GM18511 (cell line): ENCODE results near the gene LTB4R.

Source experiments
- ATAC-seq: cut with Tn5 transposase; IDR thresholded peaks from one replicate; pipeline ENCODE4 v1.9.1; 2021; ENCODE audit warnings: mild to moderate bottlenecking, moderate library complexity; ENCODE audit not compliant: unreplicated experiment

The LTB4R gene

DNA sequence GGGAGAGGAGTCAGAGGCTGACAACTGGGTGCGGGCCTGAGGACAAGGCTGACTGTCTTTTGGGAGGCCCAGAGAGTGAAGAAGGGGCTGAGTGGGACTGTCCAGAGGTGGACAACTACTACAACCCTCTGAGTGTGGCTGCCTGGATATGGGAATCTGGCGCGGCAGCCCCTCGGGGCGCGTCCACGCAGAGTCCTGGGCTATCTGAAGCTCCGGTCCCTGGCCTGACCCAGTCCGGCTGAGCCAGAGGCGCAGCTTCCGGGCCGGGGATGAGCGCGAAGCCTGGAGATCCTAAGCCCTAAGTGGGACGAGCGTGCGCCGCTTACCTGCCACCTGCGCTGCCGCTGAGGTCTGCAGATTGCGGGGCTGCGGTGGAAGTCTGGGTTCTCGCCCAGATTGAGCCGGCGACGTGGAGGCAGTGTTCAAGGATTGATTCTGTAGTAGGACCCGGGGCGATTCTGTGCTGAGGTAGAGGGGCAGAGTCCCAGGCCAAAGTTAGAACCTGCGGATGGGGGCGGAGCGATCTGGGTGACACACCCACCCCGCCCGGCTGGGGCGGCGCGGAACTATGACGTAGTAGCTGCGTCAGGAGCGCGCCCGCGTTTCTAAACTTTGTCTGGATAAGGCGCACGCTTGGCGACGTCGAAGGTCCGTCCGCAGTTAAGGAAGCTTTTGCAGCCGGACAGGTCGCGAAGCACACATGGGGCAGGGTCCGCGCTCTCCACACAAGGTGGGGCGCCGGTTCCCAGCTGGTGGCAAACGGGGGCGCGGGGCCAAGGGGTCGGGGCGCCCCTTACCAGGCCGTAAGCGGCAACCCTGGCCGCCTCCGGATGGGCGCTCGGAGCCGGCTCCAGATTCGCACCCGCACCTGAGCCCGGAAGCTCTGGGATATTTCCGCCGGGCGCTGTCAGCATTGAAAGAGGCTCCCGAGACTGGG, 11.8 kb upstream of the LTB4R start, which contains the start of the genes DHRS1 and NOP9:
Gene DHRS1 (minus strand): TSS at position 526 of the 937 bp plus-strand sequence. CDS start 674 bp downstream, outside the sequence.
Gene NOP9 (plus strand): TSS at position 596 of the 937 bp plus-strand sequence. CDS start 105 bp downstream, at position 701.
- peak; percentile 76 for ATAC-seq

DNA sequence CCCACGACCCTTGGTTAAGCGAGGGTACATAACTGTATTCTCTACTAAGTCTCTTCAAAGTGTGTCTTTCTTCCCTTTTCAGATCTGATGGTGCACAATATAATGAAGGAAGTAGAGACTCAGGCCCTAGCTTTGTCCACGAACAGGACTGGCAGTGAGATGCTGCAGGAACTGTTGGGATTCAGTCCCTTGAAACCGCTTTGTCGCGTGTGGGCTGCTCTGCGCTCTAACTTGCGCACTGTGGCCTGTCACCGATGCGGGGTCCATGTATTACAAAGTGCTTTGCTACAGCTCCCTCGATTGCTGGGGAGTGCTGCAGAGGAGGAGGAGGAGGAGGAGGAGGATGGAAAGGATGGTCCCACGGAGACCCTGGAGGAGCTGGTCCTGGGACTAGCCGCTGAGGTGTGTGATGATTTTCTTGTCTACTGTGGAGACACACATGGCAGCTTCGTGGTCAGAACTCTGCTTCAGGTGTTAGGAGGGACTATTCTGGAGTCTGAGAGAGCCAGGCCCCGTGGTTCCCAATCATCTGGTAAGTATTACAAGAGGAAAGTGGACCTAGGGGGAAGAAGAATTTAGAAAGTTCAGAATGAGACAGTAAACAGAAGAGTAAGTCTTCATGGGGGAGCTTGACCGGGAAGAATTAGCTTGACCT, 10.8 kb upstream of the LTB4R start:
- ATAC-seq, result no peak

DNA sequence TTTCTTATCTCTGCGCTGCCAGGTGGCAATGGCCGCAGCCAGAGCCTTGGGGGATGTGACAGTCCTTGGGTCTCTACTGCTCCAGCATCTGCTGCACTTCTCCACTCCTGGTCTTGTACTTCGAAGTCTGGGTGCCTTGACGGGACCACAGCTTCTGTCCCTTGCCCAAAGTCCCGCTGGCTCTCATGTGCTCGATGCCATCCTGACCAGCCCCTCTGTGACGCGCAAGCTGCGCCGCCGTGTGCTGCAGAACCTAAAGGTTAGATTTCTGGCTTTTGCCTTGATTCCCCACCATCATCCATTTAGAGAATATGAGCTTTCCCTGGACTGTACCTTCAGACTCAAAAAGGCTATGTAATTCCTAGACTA, 7.3 kb upstream of the LTB4R start:
- ATAC-seq, result no peak

DNA sequence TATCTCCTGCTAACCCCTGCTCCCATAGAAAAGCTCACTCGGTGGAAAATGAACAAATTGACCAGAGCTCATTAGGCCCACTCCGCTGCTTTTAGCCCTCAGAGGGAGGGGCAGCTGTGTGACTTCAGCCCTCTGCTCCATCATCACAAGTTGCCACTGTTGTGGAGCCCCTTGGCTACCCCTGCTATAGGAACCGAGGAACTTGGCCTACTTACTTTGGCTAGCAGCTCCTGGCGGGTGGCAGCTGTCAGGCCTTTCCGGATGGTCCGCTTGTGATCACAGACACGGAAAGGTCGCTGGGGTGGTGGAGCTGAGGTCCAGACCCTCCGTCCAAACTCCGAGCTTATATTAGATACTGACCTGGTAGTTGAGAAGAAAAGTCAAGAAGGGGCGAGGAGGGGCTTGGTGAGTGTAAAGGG, 4.1 kb upstream of the LTB4R start:
- ATAC-seq, result no peak

DNA sequence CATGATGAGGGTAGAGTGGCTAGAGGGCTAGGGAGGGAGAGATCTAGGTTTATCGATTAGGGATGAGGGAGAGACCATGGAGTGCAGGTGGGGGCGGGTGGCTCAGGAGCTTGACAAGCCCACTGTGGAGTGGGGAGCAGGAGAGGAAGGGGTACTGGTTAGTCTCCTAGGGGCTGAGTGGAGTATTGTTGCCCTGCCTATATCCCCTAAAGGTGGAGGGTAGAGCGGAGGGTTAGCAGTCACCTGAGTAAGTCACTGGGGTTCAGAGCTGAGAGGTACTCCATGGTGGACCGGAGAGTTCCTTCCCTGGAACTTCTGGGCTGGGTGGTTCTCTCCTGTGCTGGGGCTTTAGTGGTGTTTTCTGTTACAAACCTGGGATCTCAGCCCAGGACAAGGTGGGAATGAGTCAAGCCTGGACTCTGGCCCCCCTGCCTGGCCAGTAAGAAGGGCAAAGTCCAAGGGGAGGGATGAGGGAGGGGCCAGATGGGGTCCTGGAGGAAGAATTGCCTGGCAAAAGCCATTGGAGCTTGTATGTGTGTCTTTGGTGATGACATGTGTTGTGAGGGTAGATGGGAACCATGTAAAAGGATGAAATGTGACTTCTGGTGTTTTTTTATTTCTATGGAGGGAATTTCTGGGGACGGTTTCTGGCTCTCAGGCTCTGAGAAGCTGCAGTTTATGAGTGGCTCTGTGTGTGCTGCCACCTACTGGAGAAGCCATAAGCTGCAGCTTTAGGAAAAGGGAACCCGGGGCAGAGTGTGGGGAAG, 3.5 kb upstream of the LTB4R start, which contains the start of gene CIDEB:
Gene CIDEB (minus strand): TSS at position 403 of the 767 bp plus-strand sequence. CDS start 119 bp downstream, at position 284.
- ATAC-seq, result no peak

DNA sequence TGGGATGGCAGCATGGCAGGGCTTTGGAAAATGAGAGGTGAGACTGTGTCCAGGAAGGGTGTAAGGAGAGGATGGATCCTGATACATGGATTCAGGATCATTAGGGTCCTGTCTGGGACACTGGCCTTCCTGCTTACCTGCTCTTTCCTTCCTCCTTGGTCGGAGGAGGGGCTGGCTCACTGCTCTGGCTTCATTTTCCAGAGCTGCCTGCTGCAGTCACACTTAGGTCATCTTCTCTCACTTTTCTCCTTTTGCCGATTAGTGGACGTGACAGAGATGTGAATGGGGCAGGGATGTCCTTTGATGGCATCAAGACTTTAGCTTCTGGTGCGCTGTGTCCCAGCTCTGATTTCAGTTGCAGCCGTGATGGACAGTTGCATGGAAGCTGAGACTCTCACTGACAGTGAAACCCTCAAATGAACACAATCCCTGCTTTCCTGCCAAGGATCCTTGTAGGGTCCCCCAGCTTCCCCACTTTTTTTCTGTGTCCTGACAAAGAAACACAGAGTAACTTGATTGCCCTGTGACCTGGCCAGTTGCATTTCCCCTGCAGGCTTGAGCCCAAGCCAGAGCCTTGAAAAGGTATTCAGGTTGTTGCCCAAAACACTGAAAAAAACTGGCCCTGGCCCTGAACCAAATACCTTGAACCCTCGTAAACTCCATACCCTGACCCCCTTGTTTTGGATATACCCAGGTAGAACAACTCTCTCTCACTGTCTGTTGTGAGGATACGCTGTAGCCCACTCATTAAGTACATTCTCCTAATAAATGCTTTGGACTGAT, 2.8 kb upstream of the LTB4R start:
- no peak for ATAC-seq

DNA sequence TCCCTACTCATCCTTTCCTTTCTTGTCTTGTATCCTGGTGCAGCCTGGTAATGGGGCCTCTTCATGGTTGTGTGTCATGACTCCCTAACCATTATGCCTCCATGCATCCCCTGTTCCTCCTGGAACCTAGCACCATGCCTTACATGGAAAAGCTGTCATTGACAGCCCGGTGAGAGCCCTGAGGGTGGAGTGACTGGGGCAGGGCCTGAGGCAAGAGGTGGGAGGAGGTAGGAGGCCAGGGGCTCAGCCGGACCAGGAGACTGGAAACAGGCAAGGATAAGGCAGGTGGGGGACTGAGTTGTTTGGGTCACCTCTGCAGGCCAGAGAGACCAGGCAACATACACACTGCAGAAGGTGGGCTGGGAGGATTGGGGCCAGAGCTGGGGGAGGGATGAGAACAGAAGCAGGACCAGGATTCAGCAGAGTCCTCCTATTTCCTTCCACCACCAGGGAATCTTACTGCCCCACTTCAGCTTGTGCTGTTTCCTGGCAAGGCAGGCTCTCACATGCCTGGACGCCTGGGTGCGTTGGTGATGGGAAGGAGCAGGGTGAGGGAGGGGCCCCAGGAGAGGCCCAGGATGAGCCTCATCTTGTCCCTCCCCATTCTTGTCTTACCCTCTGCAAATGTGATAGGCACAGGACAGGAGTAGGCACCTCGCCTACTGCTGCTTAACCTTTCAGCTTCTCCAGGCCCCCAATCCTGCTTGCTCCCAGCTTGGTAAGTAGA, 1.6 kb upstream of the LTB4R start, which contains the start of gene LTB4R2:
Gene LTB4R2 (plus strand): TSS at position 603 of the 727 bp plus-strand sequence. CDS start 525 bp downstream, outside the sequence.
- ATAC-seq, result no peak

DNA sequence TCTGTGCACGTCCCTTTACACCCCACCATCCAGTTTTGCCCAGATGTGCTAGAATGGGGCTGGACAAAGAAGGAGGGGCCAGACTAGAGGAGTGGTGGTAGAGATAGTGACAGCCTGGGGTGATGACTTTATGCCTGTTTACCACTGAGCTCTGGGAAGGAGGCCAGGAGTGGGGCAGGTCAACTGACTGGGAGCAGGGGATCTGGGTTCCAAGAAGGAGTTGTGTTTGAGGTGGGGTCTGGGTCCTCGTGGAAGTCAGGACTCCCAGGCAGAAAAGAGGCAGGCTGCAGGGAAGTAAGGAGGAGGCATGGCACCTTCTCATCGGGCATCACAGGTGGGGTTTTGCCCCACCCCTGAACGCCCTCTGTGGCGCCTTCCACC, 1.0 kb upstream of the LTB4R start:
- no peak for ATAC-seq

DNA sequence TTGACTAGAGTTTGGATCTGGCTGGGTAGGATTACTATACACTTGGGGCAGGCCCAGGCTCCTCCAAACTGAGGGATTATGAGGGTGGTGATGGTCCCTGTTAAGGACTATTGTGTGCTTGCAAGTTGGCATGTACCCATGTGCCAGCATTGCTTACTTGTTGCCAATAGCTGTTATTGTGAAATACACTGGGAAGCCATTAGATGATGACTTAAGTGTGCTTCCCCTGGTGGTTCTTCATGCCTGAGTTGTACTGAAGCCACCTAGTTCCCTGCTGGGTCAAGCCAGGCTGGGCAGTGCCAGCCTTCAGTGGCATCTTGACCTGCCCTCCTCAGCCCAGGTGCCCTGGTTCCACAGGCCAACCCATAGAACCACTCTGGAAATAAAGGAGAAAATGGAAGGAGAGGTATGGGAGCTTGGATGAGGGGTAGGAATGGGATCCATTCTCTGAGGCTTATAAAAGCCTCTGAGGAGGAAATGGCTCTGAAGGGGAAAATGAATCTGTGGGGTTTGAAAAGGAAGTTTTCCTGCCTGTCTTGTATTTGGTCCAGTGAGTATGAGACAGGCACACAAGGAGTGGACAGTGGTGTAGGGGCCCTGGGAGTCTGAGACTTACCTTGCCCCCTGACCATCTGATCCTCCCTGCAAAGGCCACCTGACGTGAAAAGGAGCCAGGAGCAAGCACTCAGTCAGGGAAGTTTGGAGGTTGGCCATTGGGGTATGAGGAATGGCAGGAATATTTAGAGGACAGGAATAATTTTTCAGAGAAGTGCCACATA, 724 bp downstream of the LTB4R start:
- no peak for ATAC-seq

DNA sequence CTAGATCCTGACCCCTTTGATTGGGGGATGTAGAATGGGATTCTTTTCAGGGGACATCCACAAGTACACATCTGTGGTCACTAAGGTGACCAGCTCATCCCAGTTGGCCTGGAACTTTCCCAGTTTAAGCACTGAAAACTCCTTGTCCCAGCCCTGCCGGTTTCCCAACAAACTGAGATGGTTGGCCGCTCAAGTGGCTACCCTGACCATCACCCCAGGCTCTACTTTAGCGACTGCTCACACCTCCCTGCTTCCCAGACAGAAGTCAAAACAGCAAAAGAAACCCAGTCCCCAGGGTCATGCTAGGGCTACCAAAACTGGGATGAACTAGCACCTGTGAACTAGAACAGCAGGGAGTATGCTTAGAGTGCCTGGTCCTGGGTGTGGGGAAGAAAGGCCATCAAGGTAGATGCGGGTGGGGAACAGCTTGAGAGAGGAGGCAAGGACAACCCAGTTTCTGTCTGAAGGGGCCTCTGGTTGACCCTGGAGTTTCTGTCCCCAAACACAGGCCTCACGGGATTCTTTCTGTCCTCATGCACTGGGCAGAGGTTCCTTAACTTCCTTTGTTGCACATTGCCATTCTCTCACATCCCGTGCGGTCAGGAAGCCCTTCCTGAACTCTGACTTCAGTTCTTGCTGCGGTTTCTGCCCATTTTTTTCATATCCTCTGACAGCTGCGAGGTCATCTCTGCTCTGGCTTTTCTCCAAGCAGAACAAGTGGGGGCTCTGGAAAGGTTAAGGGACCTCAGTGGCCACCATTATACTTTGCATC, 1.6 kb downstream of the LTB4R start:
- no peak for ATAC-seq

DNA sequence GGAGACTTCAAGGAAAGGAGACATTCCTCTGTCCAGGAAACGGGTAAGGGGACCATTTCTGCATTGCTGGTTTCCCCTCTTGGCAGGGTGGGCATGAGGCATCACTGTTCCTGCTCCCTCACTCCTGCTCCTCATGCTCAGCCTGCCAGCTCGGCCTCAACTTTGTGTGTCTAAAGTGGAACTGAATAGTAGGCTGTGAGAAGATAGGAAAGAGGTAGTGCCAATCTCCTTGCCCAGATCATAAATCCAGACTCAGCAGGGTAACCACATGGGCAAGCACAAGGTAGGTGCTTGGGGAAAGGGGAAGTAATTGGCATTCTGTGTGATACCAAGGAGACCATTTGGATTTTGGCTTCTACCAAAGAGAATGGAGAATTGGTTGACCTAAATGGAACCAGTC, 2.6 kb downstream of the LTB4R start:
- ATAC-seq, result no peak

DNA sequence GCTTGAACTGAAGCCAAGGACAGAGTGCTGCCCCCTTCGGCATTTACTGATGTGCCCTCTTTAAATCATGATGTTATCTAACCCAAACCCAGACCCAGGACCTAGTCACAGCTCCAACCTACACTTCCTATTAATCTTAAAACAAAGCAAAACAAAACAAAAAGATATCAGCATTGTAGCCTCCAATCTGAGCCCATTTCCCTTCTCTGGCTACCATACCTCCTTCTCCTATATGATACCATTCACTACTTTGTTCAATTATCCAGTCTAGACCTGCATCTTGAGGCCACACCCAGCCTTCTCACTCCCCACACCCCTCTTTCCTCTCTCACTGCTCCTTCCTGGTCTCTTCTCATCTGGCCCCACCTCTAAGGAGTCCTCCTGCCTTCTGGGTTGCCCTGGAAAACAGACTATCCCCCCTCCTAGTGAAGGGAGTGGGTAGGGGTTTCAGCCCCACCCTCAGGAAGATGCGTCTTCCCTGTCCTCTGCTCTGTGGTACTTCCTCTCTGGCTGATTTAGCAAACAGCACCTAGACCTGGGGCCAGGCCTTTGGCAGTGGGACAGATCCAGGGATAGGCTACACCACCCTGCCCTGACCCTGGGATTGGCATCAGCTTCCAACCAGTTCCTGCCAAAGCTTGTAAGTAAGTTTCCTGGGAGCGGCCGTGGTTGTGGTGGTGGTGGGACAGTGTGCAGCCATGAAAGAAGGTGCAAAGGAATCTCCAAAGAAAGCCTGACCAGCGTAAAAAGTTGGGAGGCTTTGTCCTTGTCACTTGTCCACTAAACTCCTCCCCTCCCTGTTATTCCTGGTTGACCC, 3.3 kb downstream of the LTB4R start:
- no peak for ATAC-seq

DNA sequence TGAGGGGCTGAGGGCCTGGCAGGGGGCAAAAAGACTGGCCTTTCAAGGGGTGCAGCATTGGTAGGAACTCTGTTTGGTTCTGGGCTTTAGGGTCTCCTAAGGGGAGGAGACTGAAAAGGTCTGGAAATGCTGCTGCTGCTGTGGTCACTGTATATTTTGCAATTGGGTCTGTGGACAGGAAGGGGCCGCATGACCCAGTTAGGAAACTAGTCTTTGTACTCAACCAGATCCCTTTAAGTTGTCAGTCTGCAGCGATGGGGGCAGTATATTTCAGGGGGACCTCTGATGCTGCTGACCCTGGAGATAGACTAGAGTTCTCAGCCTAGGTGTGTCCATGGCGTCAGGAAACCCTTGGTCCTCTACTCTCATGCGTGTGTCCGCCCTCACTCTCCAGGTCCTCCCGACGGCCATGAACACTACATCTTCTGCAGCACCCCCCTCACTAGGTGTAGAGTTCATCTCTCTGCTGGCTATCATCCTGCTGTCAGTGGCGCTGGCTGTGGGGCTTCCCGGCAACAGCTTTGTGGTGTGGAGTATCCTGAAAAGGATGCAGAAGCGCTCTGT, 4.0 kb downstream of the LTB4R start:
- no peak for ATAC-seq

DNA sequence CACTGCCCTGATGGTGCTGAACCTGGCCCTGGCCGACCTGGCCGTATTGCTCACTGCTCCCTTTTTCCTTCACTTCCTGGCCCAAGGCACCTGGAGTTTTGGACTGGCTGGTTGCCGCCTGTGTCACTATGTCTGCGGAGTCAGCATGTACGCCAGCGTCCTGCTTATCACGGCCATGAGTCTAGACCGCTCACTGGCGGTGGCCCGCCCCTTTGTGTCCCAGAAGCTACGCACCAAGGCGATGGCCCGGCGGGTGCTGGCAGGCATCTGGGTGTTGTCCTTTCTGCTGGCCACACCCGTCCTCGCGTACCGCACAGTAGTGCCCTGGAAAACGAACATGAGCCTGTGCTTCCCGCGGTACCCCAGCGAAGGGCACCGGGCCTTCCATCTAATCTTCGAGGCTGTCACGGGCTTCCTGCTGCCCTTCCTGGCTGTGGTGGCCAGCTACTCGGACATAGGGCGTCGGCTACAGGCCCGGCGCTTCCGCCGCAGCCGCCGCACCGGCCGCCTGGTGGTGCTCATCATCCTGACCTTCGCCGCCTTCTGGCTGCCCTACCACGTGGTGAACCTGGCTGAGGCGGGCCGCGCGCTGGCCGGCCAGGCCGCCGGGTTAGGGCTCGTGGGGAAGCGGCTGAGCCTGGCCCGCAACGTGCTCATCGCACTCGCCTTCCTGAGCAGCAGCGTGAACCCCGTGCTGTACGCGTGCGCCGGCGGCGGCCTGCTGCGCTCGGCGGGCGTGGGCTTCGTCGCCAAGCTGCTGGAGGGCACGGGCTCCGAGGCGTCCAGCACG, 4.7 kb downstream of the LTB4R start:
- ATAC-seq, result no peak

DNA sequence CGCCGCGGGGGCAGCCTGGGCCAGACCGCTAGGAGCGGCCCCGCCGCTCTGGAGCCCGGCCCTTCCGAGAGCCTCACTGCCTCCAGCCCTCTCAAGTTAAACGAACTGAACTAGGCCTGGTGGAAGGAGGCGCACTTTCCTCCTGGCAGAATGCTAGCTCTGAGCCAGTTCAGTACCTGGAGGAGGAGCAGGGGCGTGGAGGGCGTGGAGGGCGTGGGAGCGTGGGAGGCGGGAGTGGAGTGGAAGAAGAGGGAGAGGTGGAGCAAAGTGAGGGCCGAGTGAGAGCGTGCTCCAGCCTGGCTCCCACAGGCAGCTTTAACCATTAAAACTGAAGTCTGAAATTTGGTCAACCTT, 5.3 kb downstream of the LTB4R start:
- no peak for ATAC-seq
